ENCODE measurements around the gene SBF1.
"Not testable (repeated sequence)": the region's sequence is repeated elsewhere in the genome, so short reads cannot be mapped to it uniquely, and the experiment has no call there.

SBF1 gene

GRCh38 chr22:50432131-50432876 is 42.5 kb downstream of the SBF1 start:
- DNase-seq (ENCODE audit: extremely low read depth in 1 of 2, low read depth in 1 of 2) = no peak

GRCh38 chr22:50425179-50425916 is 49.5 kb downstream of the SBF1 start:
- DNase-seq (ENCODE audit: extremely low read depth in 1 of 2, low read depth in 1 of 2) = no peak

GRCh38 chr22:50423956-50424355 is 50.9 kb downstream of the SBF1 start:
- DNase-seq (ENCODE audit: extremely low read depth in 1 of 2, low read depth in 1 of 2) = no peak

GRCh38 chr22:50422961-50423815 is 51.6 kb downstream of the SBF1 start:
- no peak for DNase-seq (ENCODE audit: extremely low read depth in 1 of 2, low read depth in 1 of 2)

GRCh38 chr22:50422046-50422445 is 52.8 kb downstream of the SBF1 start:
- no peak for DNase-seq (ENCODE audit: extremely low read depth in 1 of 2, low read depth in 1 of 2)

- no peak for DNase-seq (ENCODE audit: extremely low read depth in 1 of 2, low read depth in 1 of 2)
Measured at GRCh38 chr22:50420581-50420980, 54.3 kb downstream of the SBF1 start.

GRCh38 chr22:50420015-50420414 is 54.8 kb downstream of the SBF1 start:
- DNase-seq (ENCODE audit: extremely low read depth in 1 of 2, low read depth in 1 of 2) = no peak

GRCh38 chr22:50419116-50419515 is 55.7 kb downstream of the SBF1 start:
- DNase-seq (ENCODE audit: extremely low read depth in 1 of 2, low read depth in 1 of 2) = no peak

GRCh38 chr22:50418624-50419023 is 56.2 kb downstream of the SBF1 start:
- DNase-seq (ENCODE audit: extremely low read depth in 1 of 2, low read depth in 1 of 2) = no peak

GRCh38 chr22:50417411-50418210 is 57.2 kb downstream of the SBF1 start:
- no peak for DNase-seq (ENCODE audit: extremely low read depth in 1 of 2, low read depth in 1 of 2)

GRCh38 chr22:50416996-50417395 is 57.8 kb downstream of the SBF1 start:
- DNase-seq (ENCODE audit: extremely low read depth in 1 of 2, low read depth in 1 of 2) = no peak

GRCh38 chr22:50415426-50415825 is 59.4 kb downstream of the SBF1 start:
- DNase-seq (ENCODE audit: extremely low read depth in 1 of 2, low read depth in 1 of 2) = no peak

GRCh38 chr22:50414476-50415248 is 60.2 kb downstream of the SBF1 start:
- DNase-seq (ENCODE audit: extremely low read depth in 1 of 2, low read depth in 1 of 2) = no peak

GRCh38 chr22:50408954-50409353 is 65.9 kb downstream of the SBF1 start:
- not testable (repeated sequence) for DNase-seq (ENCODE audit: extremely low read depth in 1 of 2, low read depth in 1 of 2)

- DNase-seq (ENCODE audit: extremely low read depth in 1 of 2, low read depth in 1 of 2) = no peak
Measured at GRCh38 chr22:50408311-50408710, 66.5 kb downstream of the SBF1 start.

- DNase-seq (ENCODE audit: extremely low read depth in 1 of 2, low read depth in 1 of 2) = no peak
Measured at GRCh38 chr22:50406416-50407170, 68.2 kb downstream of the SBF1 start.

- DNase-seq (ENCODE audit: extremely low read depth in 1 of 2, low read depth in 1 of 2) = no peak
Measured at GRCh38 chr22:50403701-50404101, 71.1 kb downstream of the SBF1 start.

GRCh38 chr22:50401907-50402306 is 72.9 kb downstream of the SBF1 start:
- no peak for DNase-seq (ENCODE audit: extremely low read depth in 1 of 2, low read depth in 1 of 2)

GRCh38 chr22:50400931-50401330 is 73.9 kb downstream of the SBF1 start:
- DNase-seq (ENCODE audit: extremely low read depth in 1 of 2, low read depth in 1 of 2) = no peak

Data from stimulated activated CD8-positive, alpha-beta memory T cell treated with anti-CD3 and anti-CD28 coated beads, Interleukin-7, amount 100 ng/mL, for 48 hours (primary cell).